Stomach (tissue), 9 donors: ENCODE measurements around the gene ABTB2. TPM values are rescaled to one million over a fixed set of nuclear protein-coding genes. Genes with fewer than 3 reads are reported as not detected.

Experiments
- DNase-seq, 2 donors: peaks; one replicate each; pipeline versions ENCODE4 v3.0.0 to v3.0.0-alpha.2; 2013 to 2019
- H3K27ac ChIP-seq, 5 donors: fragments of 200-600 bp in 4 of 5; sonication (generic) in 4 of 5; one replicate each; pipeline ENCODE4 v1.5.1; 2013 to 2019; ENCODE audit warnings: mild to moderate bottlenecking in 1 of 5, moderate library complexity in 1 of 5
- H3K27me3 ChIP-seq, 3 donors: fragments of 200-600 bp; sonication (generic); one replicate each; pipeline ENCODE4 v1.5.1; 2017 to 2019; ENCODE audit warnings: mixed run types in 1 of 3
- H3K36me3 ChIP-seq, 4 donors: fragments of 200-600 bp; sonication (generic); 1 replicate in 3 of 4; 2 replicates in 1 of 4; pipeline ENCODE4 v1.5.1; 2016 to 2019
- H3K4me1 ChIP-seq, 4 donors: fragments of 200-600 bp; sonication (generic); one replicate each; pipeline ENCODE4 v1.5.1; 2016 to 2019
- H3K4me3 ChIP-seq, 4 donors: fragments of 200-600 bp; sonication (generic) in 3 of 4; one replicate each; pipeline ENCODE4 v1.5.1; 2016 to 2019; ENCODE audit warnings: mild to moderate bottlenecking in 1 of 4
- H3K9me3 ChIP-seq, 4 donors: fragments of 200-600 bp; sonication (generic); one replicate each; pipeline ENCODE4 v1.5.1; 2016 to 2019
- EP300 ChIP-seq: sonication (generic); formaldehyde crosslinking; IDR thresholded peaks from one replicate; pipeline ENCODE4 v1.6.1; 2017; ENCODE audit warnings: antibody characterized with exemption
- POLR2A ChIP-seq, 4 donors: fragments of 450-650 bp; IDR thresholded peaks; one replicate each; pipeline ENCODE4 v1.6.1; 2016; ENCODE audit warnings: antibody characterized with exemption in 4 of 4, control low read depth in 2 of 4, mild to moderate bottlenecking in 1 of 4, moderate library complexity in 1 of 4
- POLR2AphosphoS5 ChIP-seq, 3 donors: sonication (generic); formaldehyde crosslinking; IDR thresholded peaks; one replicate each; pipeline ENCODE4 v1.6.1; 2016; ENCODE audit warnings: antibody characterized with exemption in 3 of 3
- WGBS, 5 donors: extraction: QIAGEN DNeasy Blood & Tissue Kit in 3 of 5; methylation state at CpG; one replicate each; pipeline versions ENCODE4 v1.1.5 to v1.1.7; 2013 to 2018; 5-methylcytosine and 5-hydroxymethylcytosine counted together
- intact Hi-C: fragments of 100-400 bp; cut with DNase I; formaldehyde crosslinking; loops from one replicate; pipeline ENCODE4 v1.15.1; 2023; ENCODE audit warnings: low total_unique reads
- polyA plus RNA-seq, 3 donors: library from polyadenylated mRNA; stranded (reverse); fragments of 200-250 nt; gene quantifications; one replicate each; pipeline ENCODE4 v1.2.3, GENCODE V29; 2013
- total RNA-seq, 5 donors: library from RNA; depleted of rRNA; stranded (reverse); fragments of >200 nt; gene quantifications; one replicate each; pipeline versions ENCODE4 v1.1.0 to v1.2.3, GENCODE V29; 2014 to 2016
- TF ChIP-seq, protein P1 (sequence below), 7 experiments: fragments of 450-650 bp in 4 of 7; fragments of 200-600 bp in 3 of 7; sonication (generic) in 3 of 7; IDR thresholded peaks; one replicate each; pipeline ENCODE4 v1.5.1; 2016 to 2019; ENCODE audit warnings: antibody characterized with exemption in 7 of 7, control low read depth in 2 of 7, mild to moderate bottlenecking in 1 of 7
- donor health status: healthy with polysubstance abuse.
- donor health status: Bipolar disorder and iron deficiency.
- donor health status: healthy.

Gene ABTB2
- total and polyA plus RNA-seq, 8 donors: 0.58 to 12.7 (median 2.2) TPM

DNA sequence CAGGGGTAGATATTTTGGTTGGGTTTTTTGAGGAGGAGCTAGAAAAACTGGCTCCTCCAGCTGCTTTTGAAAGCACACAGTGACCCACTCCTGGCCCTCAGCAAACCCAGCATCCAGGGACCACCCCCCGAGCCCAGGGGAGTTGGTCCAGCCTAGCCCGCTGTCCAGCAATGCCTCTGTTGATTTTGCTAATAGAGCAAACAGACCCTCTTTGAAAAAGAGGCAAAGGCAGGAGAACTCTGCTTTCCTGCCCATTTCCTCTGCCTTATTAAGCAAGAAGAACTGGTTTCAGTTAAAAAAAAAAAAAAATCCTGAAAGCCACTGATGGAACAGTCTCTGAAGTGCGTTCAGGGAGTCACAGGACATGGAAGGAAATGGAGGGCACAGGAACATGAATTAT is 25.3 kb downstream of the ABTB2 start:
- WGBS, 5 donors: 25 to 48% (median 36%) methylated on average over 3 of the region's 3 CpGs
- no peak overlapping the region for H3K27ac ChIP-seq
- no peaks in the 10 kb centered on the region for H3K9me3 ChIP-seq
- DNase-seq: no peak
- no peak overlapping the region for H3K4me3 ChIP-seq
- intact Hi-C loops: no loop called here
- no peak for TF ChIP-seq EP300
- no peak for TF ChIP-seq POLR2A (IDR thresholded peaks at IDR 0.05)
- no peak for TF ChIP-seq POLR2AphosphoS5 (IDR thresholded peaks at IDR 0.05)
- TF ChIP-seq, protein P1, sequence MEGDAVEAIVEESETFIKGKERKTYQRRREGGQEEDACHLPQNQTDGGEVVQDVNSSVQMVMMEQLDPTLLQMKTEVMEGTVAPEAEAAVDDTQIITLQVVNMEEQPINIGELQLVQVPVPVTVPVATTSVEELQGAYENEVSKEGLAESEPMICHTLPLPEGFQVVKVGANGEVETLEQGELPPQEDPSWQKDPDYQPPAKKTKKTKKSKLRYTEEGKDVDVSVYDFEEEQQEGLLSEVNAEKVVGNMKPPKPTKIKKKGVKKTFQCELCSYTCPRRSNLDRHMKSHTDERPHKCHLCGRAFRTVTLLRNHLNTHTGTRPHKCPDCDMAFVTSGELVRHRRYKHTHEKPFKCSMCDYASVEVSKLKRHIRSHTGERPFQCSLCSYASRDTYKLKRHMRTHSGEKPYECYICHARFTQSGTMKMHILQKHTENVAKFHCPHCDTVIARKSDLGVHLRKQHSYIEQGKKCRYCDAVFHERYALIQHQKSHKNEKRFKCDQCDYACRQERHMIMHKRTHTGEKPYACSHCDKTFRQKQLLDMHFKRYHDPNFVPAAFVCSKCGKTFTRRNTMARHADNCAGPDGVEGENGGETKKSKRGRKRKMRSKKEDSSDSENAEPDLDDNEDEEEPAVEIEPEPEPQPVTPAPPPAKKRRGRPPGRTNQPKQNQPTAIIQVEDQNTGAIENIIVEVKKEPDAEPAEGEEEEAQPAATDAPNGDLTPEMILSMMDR (IDR thresholded peaks at IDR 0.05): no peak
- H3K27me3 ChIP-seq: no peaks in the 10 kb centered on the region
- no peaks in the 10 kb centered on the region for H3K36me3 ChIP-seq
- H3K4me1 ChIP-seq: peaks cover 0 to 36% (median 17%) of the 10 kb centered on the region in 4 donors

DNA sequence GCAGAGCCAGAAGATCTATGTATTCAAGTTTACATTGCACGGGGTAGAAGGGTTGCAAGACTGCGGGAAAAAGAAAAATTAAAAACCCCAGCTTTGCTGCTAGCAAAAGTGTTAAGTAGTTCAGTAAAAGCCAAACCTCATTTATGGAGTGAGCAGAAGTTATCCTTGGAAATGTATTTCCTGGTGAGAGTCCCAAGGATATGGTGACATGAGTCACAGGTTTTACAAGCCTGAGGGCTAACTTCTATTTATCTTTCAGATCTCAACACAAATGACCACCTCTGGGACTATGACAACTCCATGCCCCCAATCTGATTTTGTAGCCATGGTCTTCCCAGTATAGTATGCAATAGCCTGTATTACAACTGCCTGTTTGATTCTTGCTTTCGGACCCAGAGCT is 26.1 kb downstream of the ABTB2 start:
- 77 to 88% (median 83%) methylated on average over 3 of the region's 3 CpGs for WGBS, 5 donors
- intact Hi-C loops: no loop called here
- no peak overlapping the region for H3K27ac ChIP-seq

DNA sequence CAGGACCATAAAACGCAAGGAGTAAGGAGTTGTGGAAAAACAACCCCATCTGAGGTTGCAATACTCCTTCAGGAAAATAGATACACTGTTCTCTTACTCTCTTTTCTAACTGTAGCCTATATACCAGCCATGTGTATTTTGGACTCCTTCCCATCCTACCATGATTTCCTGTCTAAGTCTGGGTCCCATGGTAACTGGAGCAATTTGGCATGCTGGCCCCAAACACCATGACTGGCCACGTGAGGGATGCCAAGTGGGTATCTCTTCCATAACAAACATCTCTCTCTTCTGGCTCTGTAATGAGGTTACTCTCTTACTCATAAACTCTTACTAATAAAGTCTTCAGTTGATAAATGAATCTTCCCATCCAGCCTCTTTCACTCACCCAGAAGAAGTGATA is 26.5 kb downstream of the ABTB2 start:
- DNase-seq: no peak
- Histone ChIP-seq H3K36me3 (no peaks in the 10 kb centered on the region), H3K27me3 (no peaks in the 10 kb centered on the region), H3K4me3 (no peak overlapping the region), H3K9me3 (no peaks in the 10 kb centered on the region), H3K27ac (no peak overlapping the region), H3K4me1 (peaks cover 0 to 45% (median 22%) of the 10 kb centered on the region in 4 donors)
- intact Hi-C loops: no loop called here
- WGBS, 5 donors: 27 to 45% (median 40%) methylated on average over 2 of the region's 2 CpGs
- TF ChIP-seq POLR2AphosphoS5 (IDR thresholded peaks at IDR 0.05) (no peak), POLR2A (IDR thresholded peaks at IDR 0.05) (no peak), EP300 (no peak)
- TF ChIP-seq, protein P1 (IDR thresholded peaks at IDR 0.05): no peak

More for the DNA sequence above, 26.1 kb downstream of the ABTB2 start:
- DNase-seq: no peak
- no peak overlapping the region for H3K4me3 ChIP-seq
- no peaks in the 10 kb centered on the region for H3K9me3 ChIP-seq
- TF ChIP-seq POLR2A (IDR thresholded peaks at IDR 0.05) (no peak), EP300 (no peak), POLR2AphosphoS5 (IDR thresholded peaks at IDR 0.05) (no peak)
- TF ChIP-seq, protein P1 (IDR thresholded peaks at IDR 0.05): no peak
- peaks cover 0 to 42% (median 21%) of the 10 kb centered on the region in 4 donors for H3K4me1 ChIP-seq
- no peaks in the 10 kb centered on the region for H3K36me3 ChIP-seq
- no peaks in the 10 kb centered on the region for H3K27me3 ChIP-seq

DNA sequence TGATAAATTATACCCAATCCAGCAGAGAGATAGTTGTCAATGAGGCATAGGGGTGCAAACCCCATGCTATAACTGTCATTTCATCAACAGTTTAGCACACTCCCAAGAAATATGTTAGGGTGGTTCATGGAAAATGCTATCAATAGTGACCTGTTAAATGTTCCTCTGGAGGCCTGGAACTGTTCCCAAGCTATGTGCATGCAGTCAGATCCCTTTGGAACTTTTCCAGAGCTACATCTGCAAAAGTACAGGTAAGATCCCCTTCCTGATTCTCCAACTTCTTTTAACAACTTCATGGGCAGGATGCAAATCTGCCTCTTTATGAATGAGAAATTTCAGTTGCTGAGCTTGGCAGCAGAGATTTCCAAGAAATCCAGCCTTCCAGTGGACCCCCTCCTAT is 27.2 kb downstream of the ABTB2 start:
- Histone ChIP-seq H3K9me3 (no peaks in the 10 kb centered on the region), H3K27me3 (no peaks in the 10 kb centered on the region), H3K4me1 (peaks cover 0 to 47% (median 22%) of the 10 kb centered on the region in 4 donors), H3K4me3 (no peak overlapping the region), H3K27ac (no peak overlapping the region), H3K36me3 (no peaks in the 10 kb centered on the region)
- TF ChIP-seq POLR2A (IDR thresholded peaks at IDR 0.05): no peak
- TF ChIP-seq, protein P1 (IDR thresholded peaks at IDR 0.05): no peak
- TF ChIP-seq EP300: no peak
- no peak for TF ChIP-seq POLR2AphosphoS5 (IDR thresholded peaks at IDR 0.05)
- intact Hi-C loops: no loop called here
- DNase-seq: no peak
